H9 (cell line): ENCODE measurements around the gene NUP188. TPM values are rescaled to one million over a fixed set of nuclear protein-coding genes. Genes with fewer than 3 reads are reported as not detected.

Experiments
- DNase-seq: peaks from one replicate; pipeline ENCODE4 v3.0.0-alpha.2; 2017
- H2AFZ ChIP-seq: one replicate; pipeline ENCODE4 v1.6.1; 2013; ENCODE audit warnings: mild to moderate bottlenecking, low read length, control low read depth, moderate library complexity
- H2AK5ac ChIP-seq: 2 replicates; pipeline ENCODE4 v1.6.1; 2013; ENCODE audit warnings: low read length, control low read depth, mixed read lengths; ENCODE audit not compliant: insufficient read length
- H2BK120ac ChIP-seq: one replicate; pipeline ENCODE4 v1.6.1; 2013; ENCODE audit warnings: low read depth, mild to moderate bottlenecking, low read length, control low read depth, inconsistent platforms; ENCODE audit not compliant: poor library complexity, severe bottlenecking
- H2BK12ac ChIP-seq: 2 replicates; pipeline ENCODE4 v1.6.1; 2013; ENCODE audit warnings: low read length, control low read depth, mixed read lengths, low read depth; ENCODE audit not compliant: insufficient read length
- H2BK15ac ChIP-seq: 2 replicates; pipeline ENCODE4 v1.6.1; 2013; ENCODE audit warnings: low read depth, low read length, control low read depth
- H2BK20ac ChIP-seq: one replicate; pipeline ENCODE4 v1.6.1; 2013; ENCODE audit warnings: low read depth, mild to moderate bottlenecking, low read length, control low read depth, inconsistent platforms; ENCODE audit not compliant: poor library complexity, severe bottlenecking
- H2BK5ac ChIP-seq: 2 replicates; pipeline ENCODE4 v1.6.1; 2013; ENCODE audit warnings: low read length, control low read depth, mixed read lengths; ENCODE audit not compliant: insufficient read length
- H3K14ac ChIP-seq: 2 replicates; pipeline ENCODE4 v1.6.1; 2013; ENCODE audit warnings: low read length, control low read depth; ENCODE audit not compliant: insufficient read depth
- H3K18ac ChIP-seq: 2 replicates; pipeline ENCODE4 v1.6.1; 2013; ENCODE audit warnings: low read depth, mild to moderate bottlenecking, mixed read lengths, low read length, control low read depth; ENCODE audit not compliant: insufficient read length
- H3K23ac ChIP-seq: 2 replicates; pipeline ENCODE4 v1.6.1; 2013; ENCODE audit warnings: low read length, control low read depth, mixed read lengths, low read depth; ENCODE audit not compliant: insufficient read length
- H3K23me2 ChIP-seq: 2 replicates; pipeline ENCODE4 v1.6.1; 2013; ENCODE audit warnings: low read depth, mild to moderate bottlenecking, mixed read lengths, low read length, control low read depth; ENCODE audit not compliant: insufficient read length, poor library complexity, severe bottlenecking
- H3K27ac ChIP-seq: 2 replicates; pipeline ENCODE4 v1.5.1; 2013; ENCODE audit warnings: low read length, control low read depth, mixed read lengths, low read depth; ENCODE audit not compliant: insufficient read length
- H3K27me3 ChIP-seq: 2 replicates; pipeline ENCODE4 v1.6.1; 2013; ENCODE audit warnings: low read length, control low read depth, inconsistent platforms; ENCODE audit not compliant: insufficient read depth
- H3K4ac ChIP-seq: 2 replicates; pipeline ENCODE4 v1.6.1; 2013; ENCODE audit warnings: low read depth, mild to moderate bottlenecking, control low read depth, inconsistent platforms, low read length, moderate library complexity
- H3K4me1 ChIP-seq: 2 replicates; pipeline ENCODE4 v1.6.1; 2013; ENCODE audit warnings: low read length, control low read depth, inconsistent platforms; ENCODE audit not compliant: insufficient read depth
- H3K4me2 ChIP-seq: 2 replicates; pipeline ENCODE4 v1.6.1; 2013; ENCODE audit warnings: low read length, control low read depth, mixed read lengths; ENCODE audit not compliant: insufficient read length, insufficient read depth
- H3K56ac ChIP-seq: 2 replicates; pipeline ENCODE4 v1.6.1; 2013; ENCODE audit warnings: low read depth, mild to moderate bottlenecking, mixed read lengths, low read length, control low read depth; ENCODE audit not compliant: insufficient read length
- H3K79me1 ChIP-seq: 2 replicates; pipeline ENCODE4 v1.6.1; 2013; ENCODE audit warnings: low read depth, mild to moderate bottlenecking, moderate library complexity, low read length, control low read depth, inconsistent platforms; ENCODE audit not compliant: insufficient read depth, poor library complexity, severe bottlenecking
- H3K79me2 ChIP-seq: 2 replicates; pipeline ENCODE4 v1.6.1; 2013; ENCODE audit warnings: low read length, control low read depth, inconsistent platforms; ENCODE audit not compliant: insufficient read depth
- H3K9ac ChIP-seq: 2 replicates; pipeline ENCODE4 v1.6.1; 2013; ENCODE audit warnings: low read length, control low read depth, mixed read lengths; ENCODE audit not compliant: insufficient read length; ENCODE audit errors: extremely low read depth
- H3K9me3 ChIP-seq: one replicate; pipeline ENCODE4 v1.6.1; 2013; ENCODE audit warnings: low read depth, low read length, inconsistent platforms; ENCODE audit not compliant: control insufficient read depth
- H3T11ph ChIP-seq: one replicate; pipeline ENCODE4 v1.6.1; 2013; ENCODE audit warnings: mild to moderate bottlenecking, low read length, control low read depth, inconsistent platforms
- H4K20me1 ChIP-seq: one replicate; pipeline ENCODE4 v1.6.1; 2013; ENCODE audit not compliant: control insufficient read depth, insufficient read length, insufficient read depth
- H4K5ac ChIP-seq: 2 replicates; pipeline ENCODE4 v1.6.1; 2013; ENCODE audit warnings: low read depth, mild to moderate bottlenecking, mixed read lengths, low read length, control low read depth; ENCODE audit not compliant: insufficient read length
- H4K8ac ChIP-seq: replicated peaks from 2 replicates; pipeline ENCODE4 v1.6.1; 2013; ENCODE audit warnings: low read length, control low read depth, mixed read lengths, low read depth; ENCODE audit not compliant: insufficient read length
- H4K91ac ChIP-seq: 2 replicates; pipeline ENCODE4 v1.6.1; 2013; ENCODE audit warnings: low read depth, mild to moderate bottlenecking, moderate library complexity, mixed read lengths, low read length, control low read depth; ENCODE audit not compliant: insufficient read length
- H3K27ac Mint-ChIP-seq, 3 experiments: 2 replicates in 2 of 3; 3 replicates in 1 of 3; pipeline ENCODE4 v1.8.0; 2020 to 2021; ENCODE audit warnings: mixed read lengths in 3 of 3, mild to moderate bottlenecking in 1 of 3, moderate library complexity in 1 of 3
- H3K27me3 Mint-ChIP-seq: 2 replicates; pipeline ENCODE4 v1.8.0; 2021; ENCODE audit warnings: low read depth, mild to moderate bottlenecking, moderate library complexity, mixed read lengths
- H3K36me3 Mint-ChIP-seq, 3 experiments: 2 replicates in 2 of 3; 3 replicates in 1 of 3; pipeline ENCODE4 v1.8.0; 2020 to 2021; ENCODE audit warnings: low read depth in 3 of 3, mixed read lengths in 3 of 3; ENCODE audit not compliant: insufficient read depth in 1 of 3
- H3K4me1 Mint-ChIP-seq, 2 experiments: 2 replicates each; pipeline ENCODE4 v1.8.0; 2020; ENCODE audit warnings: mixed read lengths in 2 of 2
- H3K4me3 Mint-ChIP-seq, 2 experiments: 2 replicates in 1 of 2; 3 replicates in 1 of 2; pipeline ENCODE4 v1.8.0; 2020 to 2021; ENCODE audit warnings: mild to moderate bottlenecking in 2 of 2, mixed read lengths in 2 of 2, moderate library complexity in 1 of 2
- H3K9me3 Mint-ChIP-seq, 2 experiments: 2 replicates in 1 of 2; 3 replicates in 1 of 2; pipeline ENCODE4 v1.8.0; 2020; ENCODE audit warnings: mild to moderate bottlenecking in 2 of 2, mixed read lengths in 2 of 2, moderate library complexity in 1 of 2
- CTCF ChIP-seq: fragments of 200-600 bp; sonication (generic); conservative IDR thresholded peaks from 3 replicates; pipeline ENCODE4 v1.8.0; 2021; ENCODE audit warnings: antibody characterized with exemption, mild to moderate bottlenecking
- WGBS: extraction: QIAGEN DNeasy Blood & Tissue Kit; methylation state at CpG from one replicate; pipeline ENCODE4 v1.1.7; 2013; ENCODE audit warnings: missing lambda C conversion rate, low lambda C conversion rate, mixed read lengths; ENCODE audit not compliant: insufficient read length; ENCODE audit errors: extremely low coverage; 5-methylcytosine and 5-hydroxymethylcytosine counted together
- total RNA-seq: library from RNA; stranded (reverse); gene quantifications from 2 replicates; pipeline ENCODE4 v1.2.1, GENCODE V29; 2021

The NUP188 gene
- total RNA-seq, 1 experiment from 2014 or later = 101 TPM

- no peaks in the 10 kb centered on the region for H3K9me3 ChIP-seq
- no peak overlapping the region for H4K91ac ChIP-seq
- no peak overlapping the region for H2BK20ac ChIP-seq
- no peak overlapping the region for H3K18ac ChIP-seq
- H3K4me2 ChIP-seq = no peak overlapping the region
- H3K9ac ChIP-seq = no peak overlapping the region
- H3K23me2 ChIP-seq = no peaks in the 10 kb centered on the region
- H2BK5ac ChIP-seq = no peak overlapping the region
- H4K8ac ChIP-seq = no peak overlapping the region
- no peak overlapping the region for H3K23ac ChIP-seq
- no peak overlapping the region for H2BK12ac ChIP-seq
- no peaks in the 10 kb centered on the region for H4K20me1 ChIP-seq
- no peak overlapping the region for H3K56ac ChIP-seq
- H3K36me3 Mint-ChIP-seq = peaks cover 14 to 68% (median 52%) of the 10 kb centered on the region in 3 experiments; a peak in 6 of 7 replicates
- no peak overlapping the region for H2AFZ ChIP-seq
- H3K4me3 Mint-ChIP-seq = no peak overlapping the region
- H3K14ac ChIP-seq = no peak overlapping the region
- H3K4me1 Mint-ChIP-seq = peaks cover 0 to 5% of the 10 kb centered on the region in 2 experiments; a peak in 1 of 4 replicates
- H4K5ac ChIP-seq = no peak overlapping the region
- H3K27ac Mint-ChIP-seq = no peak overlapping the region; a peak in 1 of 7 replicates
- TF ChIP-seq CTCF = no peak
- H3T11ph ChIP-seq = no peak overlapping the region
- H3K79me1 ChIP-seq = no peaks in the 10 kb centered on the region
- H3K4ac ChIP-seq = no peak overlapping the region
- H3K27me3 ChIP-seq = no peaks in the 10 kb centered on the region
- no CpG with 5 or more reads among the region's 8 CpGs for WGBS
- no peaks in the 10 kb centered on the region for H3K4me1 ChIP-seq
- no peaks in the 10 kb centered on the region; the same call in 1 of the 2 replicates for H3K27me3 Mint-ChIP-seq
- no peak overlapping the region for H3K27ac ChIP-seq
- no peaks in the 10 kb centered on the region for H3K9me3 Mint-ChIP-seq
- no peak overlapping the region for H2AK5ac ChIP-seq
- H2BK120ac ChIP-seq = no peak overlapping the region
- DNase-seq = no peak
- no peaks in the 10 kb centered on the region for H3K79me2 ChIP-seq
- H2BK15ac ChIP-seq = no peak overlapping the region
These were observed 62.9 kb downstream of the NUP188 start for GRCh38 chr9:129010267-129010975.
